Esophagus squamous epithelium (tissue), 5 donors: ENCODE measurements around the gene TRAK1. TPM values are rescaled to one million over a fixed set of nuclear protein-coding genes. Genes with fewer than 3 reads are reported as not detected.

ENCODE experiments used
- DNase-seq: peaks from one replicate; lab custom pipeline; 2025; lab: John Stamatoyannopoulos, UW
- H3K27ac ChIP-seq, 4 donors: fragments of 200-600 bp; sonication (generic); one replicate each; pipeline ENCODE4 v1.5.1; 2016 to 2019; ENCODE audit warnings: mild to moderate bottlenecking in 1 of 4
- H3K27me3 ChIP-seq, 4 donors: fragments of 200-600 bp; sonication (generic); 1 replicate in 3 of 4; 2 replicates in 1 of 4; pipeline versions ENCODE4 v1.5.1 to v1.6.0; 2017 to 2021; ENCODE audit warnings: antibody characterized with exemption in 1 of 4
- H3K36me3 ChIP-seq, 3 donors: fragments of 200-600 bp; sonication (generic); one replicate each; pipeline ENCODE4 v1.5.1; 2016 to 2019
- H3K4me1 ChIP-seq, 3 donors: fragments of 200-600 bp; sonication (generic); one replicate each; pipeline ENCODE4 v1.5.1; 2017 to 2019
- H3K4me3 ChIP-seq, 4 donors: fragments of 200-600 bp; sonication (generic); 1 replicate in 3 of 4; 2 replicates in 1 of 4; pipeline ENCODE4 v1.5.1; 2016 to 2019; ENCODE audit warnings: mild to moderate bottlenecking in 2 of 4, moderate library complexity in 1 of 4
- H3K9me3 ChIP-seq, 3 donors: fragments of 200-600 bp; sonication (generic); one replicate each; pipeline ENCODE4 v1.5.1; 2016 to 2019
- POLR2A ChIP-seq, 4 donors: fragments of 450-650 bp; IDR thresholded peaks; one replicate each; pipeline ENCODE4 v1.6.1; 2017; ENCODE audit warnings: antibody characterized with exemption in 4 of 4, mild to moderate bottlenecking in 4 of 4, moderate library complexity in 3 of 4
- WGBS, 2 donors: methylation state at CpG; one replicate each; pipeline ENCODE4 v1.1.5; 2018; 5-methylcytosine and 5-hydroxymethylcytosine counted together
- intact Hi-C: fragments of 100-400 bp; cut with DNase I; formaldehyde crosslinking; loops from one replicate; pipeline ENCODE4 v1.15.0; 2022
- total RNA-seq, 4 donors: library from RNA; depleted of rRNA; stranded (reverse); fragments of >200 nt; gene quantifications; one replicate each; pipeline ENCODE4 v1.1.0, GENCODE V29; 2016
- TF ChIP-seq, protein P1 (sequence below), 6 experiments: fragments of 450-650 bp in 4 of 6; fragments of 200-600 bp in 2 of 6; sonication (generic) in 2 of 6; IDR thresholded peaks; one replicate each; pipeline ENCODE4 v1.5.1; 2016 to 2019; ENCODE audit warnings: antibody characterized with exemption in 6 of 6, mild to moderate bottlenecking in 4 of 6, moderate library complexity in 4 of 6
- donor health status: DM: yes; HTN: yes; CAD: no.

The TRAK1 gene
- total RNA-seq, 4 donors from 2014 or later = 31.8 to 40.6 (median 37.7) TPM

DNA sequence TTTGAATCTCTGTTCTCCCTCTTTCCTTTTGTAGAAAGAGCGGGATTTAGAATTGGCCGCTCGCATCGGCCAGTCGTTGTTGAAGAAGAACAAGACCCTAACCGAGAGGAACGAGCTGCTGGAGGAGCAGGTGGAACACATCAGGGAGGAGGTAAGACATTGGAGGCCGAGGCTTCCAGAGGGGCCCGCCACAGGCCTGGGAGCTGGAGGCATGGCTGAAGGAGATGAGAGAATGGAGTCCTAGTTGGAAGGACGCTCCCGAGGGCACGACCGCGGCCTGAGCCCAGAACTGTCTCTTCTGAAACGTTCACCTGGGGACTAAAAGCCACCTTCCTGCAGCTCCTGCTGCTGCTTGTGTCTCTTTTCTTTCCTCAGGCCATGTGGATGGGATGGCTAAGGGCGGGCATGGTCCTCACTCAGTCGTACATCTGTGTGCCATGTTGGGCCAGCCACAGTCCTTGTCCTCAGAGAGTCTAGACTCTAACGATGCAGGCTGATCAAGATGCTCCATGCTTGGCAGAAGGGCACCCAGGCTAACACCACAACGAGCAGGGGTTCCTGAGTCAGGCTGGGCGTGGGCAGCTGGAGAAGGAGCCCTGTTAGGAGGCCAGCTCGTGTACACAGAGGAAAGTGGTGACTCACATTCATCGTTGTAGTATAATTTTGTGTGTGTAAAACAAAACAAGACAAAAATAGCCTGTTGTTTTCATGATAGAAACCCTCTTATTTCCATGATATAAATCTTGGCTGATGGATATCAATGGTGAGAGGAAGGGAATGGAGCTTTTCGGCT lies 93.7 kb downstream of the TRAK1 start:
- no peak for DNase-seq
- intact Hi-C loops = no loop called here
- H3K9me3 ChIP-seq = no peaks in the 10 kb centered on the region

DNA sequence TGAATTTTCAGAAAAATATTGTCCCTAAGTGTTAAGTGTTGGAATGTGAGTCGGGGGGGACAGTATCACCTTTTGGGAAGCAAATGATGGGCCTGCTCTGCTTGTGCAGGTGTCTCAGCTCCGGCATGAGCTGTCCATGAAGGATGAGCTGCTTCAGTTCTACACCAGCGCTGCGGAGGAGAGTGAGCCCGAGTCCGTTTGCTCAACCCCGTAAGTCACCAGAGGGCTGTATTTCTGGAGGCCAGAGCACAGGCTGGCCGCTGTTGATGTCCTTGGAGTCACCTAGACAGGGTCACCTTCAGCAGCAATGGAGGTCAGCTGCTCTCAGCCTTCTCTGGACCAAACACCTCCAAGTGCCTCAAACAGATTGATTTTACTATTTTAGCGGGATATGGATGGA lies 96.8 kb downstream of the TRAK1 start:
- Histone ChIP-seq H3K4me3 (no peak overlapping the region), H3K4me1 (peaks cover 0 to 36% (median 6%) of the 10 kb centered on the region in 3 donors), H3K36me3 (peaks cover 0 to 83% (median 4%) of the 10 kb centered on the region in 3 donors), H3K9me3 (no peaks in the 10 kb centered on the region), H3K27ac (no peak overlapping the region), H3K27me3 (no peaks in the 10 kb centered on the region)
- no peak for DNase-seq
- WGBS, 2 donors = 84 to 99% methylated on average over 6 to 9 of the region's 9 CpGs
- intact Hi-C loops = no loop called here
- TF ChIP-seq, protein P1, sequence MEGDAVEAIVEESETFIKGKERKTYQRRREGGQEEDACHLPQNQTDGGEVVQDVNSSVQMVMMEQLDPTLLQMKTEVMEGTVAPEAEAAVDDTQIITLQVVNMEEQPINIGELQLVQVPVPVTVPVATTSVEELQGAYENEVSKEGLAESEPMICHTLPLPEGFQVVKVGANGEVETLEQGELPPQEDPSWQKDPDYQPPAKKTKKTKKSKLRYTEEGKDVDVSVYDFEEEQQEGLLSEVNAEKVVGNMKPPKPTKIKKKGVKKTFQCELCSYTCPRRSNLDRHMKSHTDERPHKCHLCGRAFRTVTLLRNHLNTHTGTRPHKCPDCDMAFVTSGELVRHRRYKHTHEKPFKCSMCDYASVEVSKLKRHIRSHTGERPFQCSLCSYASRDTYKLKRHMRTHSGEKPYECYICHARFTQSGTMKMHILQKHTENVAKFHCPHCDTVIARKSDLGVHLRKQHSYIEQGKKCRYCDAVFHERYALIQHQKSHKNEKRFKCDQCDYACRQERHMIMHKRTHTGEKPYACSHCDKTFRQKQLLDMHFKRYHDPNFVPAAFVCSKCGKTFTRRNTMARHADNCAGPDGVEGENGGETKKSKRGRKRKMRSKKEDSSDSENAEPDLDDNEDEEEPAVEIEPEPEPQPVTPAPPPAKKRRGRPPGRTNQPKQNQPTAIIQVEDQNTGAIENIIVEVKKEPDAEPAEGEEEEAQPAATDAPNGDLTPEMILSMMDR (IDR thresholded peaks at IDR 0.05) = no peak
- TF ChIP-seq POLR2A (IDR thresholded peaks at IDR 0.05) = no peak

More for the DNA sequence above, 93.7 kb downstream of the TRAK1 start:
- peak overlapping the region in 1 of 4 donors; percentile 33 for H3K27ac ChIP-seq
- H3K4me1 ChIP-seq = peaks cover 0 to 47% (median 6%) of the 10 kb centered on the region in 3 donors
- H3K36me3 ChIP-seq = peaks cover 0 to 54% (median 0%) of the 10 kb centered on the region in 3 donors
- no peak overlapping the region for H3K4me3 ChIP-seq
- TF ChIP-seq POLR2A (IDR thresholded peaks at IDR 0.05) = no peak
- TF ChIP-seq, protein P1 (IDR thresholded peaks at IDR 0.05) = no peak
- WGBS, 2 donors = 73 to 80% methylated on average over 21 to 22 of the region's 23 CpGs
- H3K27me3 ChIP-seq = no peaks in the 10 kb centered on the region

DNA sequence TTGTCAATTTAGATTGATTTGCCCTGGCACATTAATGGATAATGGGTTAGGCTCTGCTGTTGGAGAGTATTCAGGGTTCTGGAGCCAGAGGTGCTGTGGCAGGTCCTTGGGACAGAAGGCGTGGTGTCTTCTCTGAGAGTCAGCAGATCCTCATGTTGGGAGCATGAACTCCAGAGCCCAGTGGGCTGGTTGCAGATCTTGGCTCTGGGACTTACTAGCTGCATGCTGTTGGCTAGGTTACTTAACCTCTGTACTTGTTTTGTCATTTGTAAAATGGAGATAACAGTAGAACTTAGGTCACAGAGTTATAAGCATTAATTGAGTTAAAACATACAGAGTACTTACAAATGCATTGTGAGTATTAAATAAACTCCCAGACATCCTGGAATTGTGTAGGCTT lies 97.2 kb downstream of the TRAK1 start:
- Histone ChIP-seq H3K27me3 (no peaks in the 10 kb centered on the region), H3K9me3 (no peaks in the 10 kb centered on the region), H3K27ac (no peak overlapping the region), H3K36me3 (peaks cover 0 to 87% (median 4%) of the 10 kb centered on the region in 3 donors), H3K4me3 (no peak overlapping the region), H3K4me1 (peaks cover 0 to 35% (median 6%) of the 10 kb centered on the region in 3 donors)
- WGBS, 2 donors = 100% methylated on average over 1 of the region's 1 CpG
- DNase-seq = no peak
- intact Hi-C loops = no loop called here
- TF ChIP-seq, protein P1 (IDR thresholded peaks at IDR 0.05) = no peak
- TF ChIP-seq POLR2A (IDR thresholded peaks at IDR 0.05) = no peak

DNA sequence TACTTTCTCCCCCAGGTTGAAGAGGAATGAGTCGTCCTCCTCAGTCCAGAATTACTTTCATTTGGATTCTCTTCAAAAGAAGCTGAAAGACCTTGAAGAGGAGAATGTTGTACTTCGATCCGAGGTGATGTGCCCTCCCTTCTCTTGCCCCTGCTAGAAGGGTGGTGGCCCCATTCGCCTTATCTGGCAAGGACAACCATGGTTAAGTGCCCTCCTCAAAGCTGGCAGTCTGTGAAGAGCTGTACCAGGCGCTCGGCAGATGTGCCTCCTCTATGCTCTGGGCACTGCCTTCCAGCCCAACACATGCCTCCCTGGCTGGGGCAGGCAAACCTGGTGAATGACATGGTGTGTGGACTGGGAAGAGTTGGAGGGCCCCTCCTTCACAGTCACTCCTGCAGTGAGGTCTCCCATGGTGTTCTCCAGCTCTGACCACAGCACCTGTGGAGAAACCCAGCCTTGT lies 97.9 kb downstream of the TRAK1 start:
- intact Hi-C loops = no loop called here
- WGBS, 2 donors = 67% methylated on average over 6 of the region's 6 CpGs
- no peak overlapping the region for H3K27ac ChIP-seq

More for the DNA sequence above, 97.9 kb downstream of the TRAK1 start:
- H3K36me3 ChIP-seq = peaks cover 3 to 94% (median 4%) of the 10 kb centered on the region in 3 donors
- H3K9me3 ChIP-seq = no peaks in the 10 kb centered on the region
- DNase-seq = no peak
- peaks cover 0 to 28% (median 6%) of the 10 kb centered on the region in 3 donors for H3K4me1 ChIP-seq
- no peaks in the 10 kb centered on the region for H3K27me3 ChIP-seq
- TF ChIP-seq, protein P1 (IDR thresholded peaks at IDR 0.05) = no peak
- TF ChIP-seq POLR2A (IDR thresholded peaks at IDR 0.05) = no peak
- no peak overlapping the region for H3K4me3 ChIP-seq
